GM18511 (cell line): ENCODE results near the gene DTWD2.
"Not testable (repeated sequence)": the region's sequence is repeated elsewhere in the genome, so short reads cannot be mapped to it uniquely, and the experiment has no call there.

Experiments used
- ATAC-seq: cut with Tn5 transposase; IDR thresholded peaks from one replicate; pipeline ENCODE4 v1.9.1; 2021; ENCODE audit warnings: mild to moderate bottlenecking, moderate library complexity; ENCODE audit not compliant: unreplicated experiment

Gene DTWD2

GRCh38 chr5:118952992-118953651 is 35.2 kb downstream of the DTWD2 start:
- ATAC-seq: no peak

GRCh38 chr5:118952306-118952705 is 36.0 kb downstream of the DTWD2 start:
- ATAC-seq: not testable (repeated sequence)

GRCh38 chr5:118950354-118950753 is 38.0 kb downstream of the DTWD2 start:
- not testable (repeated sequence) for ATAC-seq

- ATAC-seq: no peak
Measured at GRCh38 chr5:118946138-118946800, 42.1 kb downstream of the DTWD2 start.

- ATAC-seq: peak; percentile 74
Measured at GRCh38 chr5:118937393-118938061, 50.8 kb downstream of the DTWD2 start.

GRCh38 chr5:118933703-118934102 is 54.6 kb downstream of the DTWD2 start:
- no peak for ATAC-seq

GRCh38 chr5:118931564-118931963 is 56.8 kb downstream of the DTWD2 start:
- ATAC-seq: no peak

GRCh38 chr5:118924006-118924389 is 64.3 kb downstream of the DTWD2 start:
- no peak for ATAC-seq

- ATAC-seq: no peak
Measured at GRCh38 chr5:118923295-118924005, 64.9 kb downstream of the DTWD2 start.

GRCh38 chr5:118921866-118922265 is 66.5 kb downstream of the DTWD2 start:
- no peak for ATAC-seq

GRCh38 chr5:118919016-118919415 is 69.3 kb downstream of the DTWD2 start:
- ATAC-seq: no peak

- ATAC-seq: no peak
Measured at GRCh38 chr5:118918232-118918631, 70.1 kb downstream of the DTWD2 start.

GRCh38 chr5:118907536-118907935 is 80.8 kb downstream of the DTWD2 start:
- ATAC-seq: not testable (repeated sequence)

GRCh38 chr5:118906947-118907346 is 81.4 kb downstream of the DTWD2 start:
- ATAC-seq: no peak

- ATAC-seq: no peak
Measured at GRCh38 chr5:118905196-118905595, 83.2 kb downstream of the DTWD2 start.

- no peak for ATAC-seq
Measured at GRCh38 chr5:118902656-118903438, 85.5 kb downstream of the DTWD2 start.

GRCh38 chr5:118894709-118895108 is 93.6 kb downstream of the DTWD2 start:
- no peak for ATAC-seq

GRCh38 chr5:118891252-118891651 is 97.1 kb downstream of the DTWD2 start:
- ATAC-seq: no peak

GRCh38 chr5:118889165-118889564 is 99.2 kb downstream of the DTWD2 start:
- ATAC-seq: no peak

- no peak for ATAC-seq
Measured at GRCh38 chr5:118888556-118888955, 99.8 kb downstream of the DTWD2 start.

GRCh38 chr5:118883362-118883761 is 105.0 kb downstream of the DTWD2 start:
- ATAC-seq: no peak
